Measurements from ENCODE around the gene MARF1.

Gene MARF1

DNA sequence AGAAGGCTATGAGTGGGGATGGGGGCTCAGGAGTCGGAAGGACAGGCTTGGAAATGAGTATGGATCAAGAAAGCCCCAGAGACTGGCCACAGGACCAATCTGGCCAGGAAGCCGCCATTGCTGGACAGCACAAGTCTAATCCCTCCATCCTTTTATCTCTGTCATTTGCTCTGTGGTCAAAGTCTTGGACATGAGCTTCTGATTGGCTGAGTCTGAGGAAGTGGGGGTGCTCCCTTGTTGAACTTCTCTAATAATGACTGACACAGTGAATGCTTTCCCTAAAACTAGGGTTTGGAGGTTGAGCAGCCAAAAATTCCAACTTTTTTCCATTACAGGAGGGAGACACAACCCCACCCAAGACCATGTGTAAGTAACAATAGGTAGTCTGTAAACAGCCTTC lies 97.4 kb downstream of the MARF1 start:
- FAIRE-seq (no peak), DNase-seq (ENCODE audit: insufficient read length, low spot score) (no peak)
- no peak for TF ChIP-seq POLR2A (IDR thresholded peaks at IDR 0.05; ENCODE audit: low read depth, low read length)

DNA sequence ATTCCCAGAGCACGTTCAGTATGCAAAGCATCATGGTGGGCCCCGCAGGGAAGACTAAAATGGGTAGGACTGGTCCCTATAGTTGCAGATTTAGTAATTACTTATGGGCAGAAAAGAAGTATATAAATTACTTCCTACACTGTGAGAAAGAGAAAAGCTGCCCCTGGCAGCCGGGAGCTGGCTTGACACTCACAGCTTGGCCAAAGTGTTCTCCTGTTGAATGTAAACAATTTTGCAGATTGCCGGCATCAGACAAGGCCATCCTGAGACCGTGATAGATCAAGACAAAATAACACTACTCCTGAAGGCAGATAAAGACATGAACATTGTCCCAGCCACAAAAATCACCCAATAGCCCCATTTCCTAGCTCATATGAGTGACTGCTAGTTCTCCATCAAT lies 98.5 kb downstream of the MARF1 start:
- TF ChIP-seq POLR2A (IDR thresholded peaks at IDR 0.05; ENCODE audit: low read depth, low read length), result no peak
- FAIRE-seq (no peak), DNase-seq (ENCODE audit: insufficient read length, low spot score) (no peak)

Measured in H54 (cell line).